Transverse colon (tissue), 4 donors: ENCODE results near the gene IL9R. TPM values are rescaled to one million over a fixed set of nuclear protein-coding genes. Genes with fewer than 3 reads are reported as not detected.

ENCODE experiments used
- DNase-seq: peaks from one replicate; pipeline ENCODE4 v3.0.0-alpha.2; 2019
- H3K27ac ChIP-seq, 4 donors: fragments of 200-600 bp; sonication (generic); 2 replicates each; pipeline ENCODE4 v1.5.1; 2016 to 2018; ENCODE audit warnings: inconsistent platforms in 4 of 4
- H3K27me3 ChIP-seq: fragments of 200-600 bp; sonication (generic); 2 replicates; pipeline ENCODE4 v1.5.1; 2017; ENCODE audit warnings: inconsistent platforms
- H3K36me3 ChIP-seq, 4 donors: fragments of 200-600 bp; sonication (generic); 2 replicates each; pipeline ENCODE4 v1.5.1; 2017 to 2019; ENCODE audit warnings: inconsistent platforms in 4 of 4
- H3K4me1 ChIP-seq, 4 donors: fragments of 200-600 bp; sonication (generic); 2 replicates each; pipeline ENCODE4 v1.5.1; 2017 to 2020; ENCODE audit warnings: inconsistent platforms in 4 of 4
- H3K4me3 ChIP-seq, 4 donors: fragments of 200-600 bp; sonication (generic); 1 replicate in 1 of 4; 2 replicates in 3 of 4; pipeline versions ENCODE4 v1.5.1 to v1.6.1; 2017 to 2019; ENCODE audit warnings: inconsistent platforms in 4 of 4
- H3K9me3 ChIP-seq, 2 donors: fragments of 200-600 bp; sonication (generic); 2 replicates each; pipeline ENCODE4 v1.5.1; 2017 to 2019; ENCODE audit warnings: inconsistent platforms in 2 of 2
- EP300 ChIP-seq: sonication (generic); formaldehyde crosslinking; IDR thresholded peaks from one replicate; pipeline ENCODE4 v1.6.1; 2017; ENCODE audit warnings: antibody characterized with exemption, low read depth
- POLR2A ChIP-seq: fragments of 450-650 bp; IDR thresholded peaks from one replicate; pipeline ENCODE4 v1.6.1; 2016; ENCODE audit warnings: antibody characterized with exemption, mild to moderate bottlenecking, moderate library complexity
- POLR2AphosphoS5 ChIP-seq, 3 donors: sonication (generic); formaldehyde crosslinking; IDR thresholded peaks; one replicate each; pipeline ENCODE4 v1.6.1; 2016; ENCODE audit warnings: antibody characterized with exemption in 3 of 3
- WGBS, 2 donors: methylation state at CpG; one replicate each; pipeline ENCODE4 v1.1.5; 2018; ENCODE audit warnings: low coverage in 1 of 2; 5-methylcytosine and 5-hydroxymethylcytosine counted together
- in situ Hi-C, 4 donors: fragments of 200-750 bp; cut with MboI; loops; one replicate each; pipeline versions ENCODE4 v1.15.0 to v1.15.1; 2017; ENCODE audit warnings: low sequenced_read_pairs in 3 of 4, low pct_ligation_motif_present in 1 of 4, low pct_unique_long_range_greater_than_20kb in 1 of 4
- intact Hi-C: fragments of 100-400 bp; cut with DNase I; formaldehyde crosslinking; loops from one replicate; pipeline ENCODE4 v1.15.1; 2023; ENCODE audit warnings: low total_unique reads
- total RNA-seq, 4 donors: library from RNA; depleted of rRNA; stranded (reverse); fragments of >200 nt; gene quantifications; one replicate each; pipeline ENCODE4 v1.1.0, GENCODE V29; 2016
- TF ChIP-seq, protein P1 (sequence below), 5 experiments: fragments of 200-600 bp in 3 of 5; fragments of 450-650 bp in 2 of 5; sonication (generic) in 3 of 5; IDR thresholded peaks; 1 replicate in 2 of 5; 2 replicates in 3 of 5; pipeline ENCODE4 v1.5.1; 2016 to 2017; ENCODE audit warnings: antibody characterized with exemption in 5 of 5, inconsistent platforms in 3 of 5, mild to moderate bottlenecking in 2 of 5, moderate library complexity in 1 of 5

IL9R gene
- total RNA-seq, 4 donors from 2014 or later: 0.41 to 0.79 TPM; not detected in 2

DNA sequence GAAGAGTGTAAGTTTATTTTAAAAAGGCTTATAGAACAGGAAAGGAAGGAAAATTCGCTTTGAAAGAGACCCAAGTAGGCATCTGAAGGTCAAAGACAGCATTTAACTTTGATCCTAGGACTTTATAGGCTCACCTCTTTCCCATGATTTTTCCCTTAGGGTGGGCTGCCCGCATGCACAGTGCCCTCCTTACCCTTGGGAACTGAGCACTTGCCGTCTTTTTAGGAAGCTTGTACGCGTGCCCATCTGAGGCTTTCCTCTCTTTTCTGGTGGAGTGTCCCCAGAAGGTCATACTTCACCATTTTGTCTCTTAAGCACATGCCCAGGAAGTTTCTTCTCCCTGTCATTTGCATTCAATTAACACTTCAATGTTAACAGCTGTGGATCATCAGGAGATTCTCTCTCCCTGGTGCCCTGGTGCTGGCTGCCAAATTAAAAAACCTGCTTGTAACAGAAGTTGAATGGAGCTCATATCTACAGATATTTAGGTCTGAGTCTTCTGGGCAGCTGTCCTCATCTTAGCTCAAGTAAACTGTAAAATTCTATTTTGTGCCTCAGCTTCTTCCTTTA is 38.4 kb upstream of the IL9R start:
- in situ Hi-C loops (no loop called here), intact Hi-C loops (no loop called here)
- WGBS, 2 donors: 72 to 73% methylated on average over 5 of the region's 5 CpGs
- H3K9me3 ChIP-seq: no peaks in the 10 kb centered on the region
- no peak overlapping the region for H3K27ac ChIP-seq
- no peak for DNase-seq
- no peak overlapping the region for H3K4me3 ChIP-seq
- H3K36me3 ChIP-seq: no peaks in the 10 kb centered on the region
- no peaks in the 10 kb centered on the region for H3K4me1 ChIP-seq
- H3K27me3 ChIP-seq: no peaks in the 10 kb centered on the region
- no peak for TF ChIP-seq POLR2A
- TF ChIP-seq POLR2AphosphoS5 (IDR thresholded peaks at IDR 0.05): no peak
- TF ChIP-seq, protein P1, sequence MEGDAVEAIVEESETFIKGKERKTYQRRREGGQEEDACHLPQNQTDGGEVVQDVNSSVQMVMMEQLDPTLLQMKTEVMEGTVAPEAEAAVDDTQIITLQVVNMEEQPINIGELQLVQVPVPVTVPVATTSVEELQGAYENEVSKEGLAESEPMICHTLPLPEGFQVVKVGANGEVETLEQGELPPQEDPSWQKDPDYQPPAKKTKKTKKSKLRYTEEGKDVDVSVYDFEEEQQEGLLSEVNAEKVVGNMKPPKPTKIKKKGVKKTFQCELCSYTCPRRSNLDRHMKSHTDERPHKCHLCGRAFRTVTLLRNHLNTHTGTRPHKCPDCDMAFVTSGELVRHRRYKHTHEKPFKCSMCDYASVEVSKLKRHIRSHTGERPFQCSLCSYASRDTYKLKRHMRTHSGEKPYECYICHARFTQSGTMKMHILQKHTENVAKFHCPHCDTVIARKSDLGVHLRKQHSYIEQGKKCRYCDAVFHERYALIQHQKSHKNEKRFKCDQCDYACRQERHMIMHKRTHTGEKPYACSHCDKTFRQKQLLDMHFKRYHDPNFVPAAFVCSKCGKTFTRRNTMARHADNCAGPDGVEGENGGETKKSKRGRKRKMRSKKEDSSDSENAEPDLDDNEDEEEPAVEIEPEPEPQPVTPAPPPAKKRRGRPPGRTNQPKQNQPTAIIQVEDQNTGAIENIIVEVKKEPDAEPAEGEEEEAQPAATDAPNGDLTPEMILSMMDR (IDR thresholded peaks at IDR 0.05): no peak
- no peak for TF ChIP-seq EP300

DNA sequence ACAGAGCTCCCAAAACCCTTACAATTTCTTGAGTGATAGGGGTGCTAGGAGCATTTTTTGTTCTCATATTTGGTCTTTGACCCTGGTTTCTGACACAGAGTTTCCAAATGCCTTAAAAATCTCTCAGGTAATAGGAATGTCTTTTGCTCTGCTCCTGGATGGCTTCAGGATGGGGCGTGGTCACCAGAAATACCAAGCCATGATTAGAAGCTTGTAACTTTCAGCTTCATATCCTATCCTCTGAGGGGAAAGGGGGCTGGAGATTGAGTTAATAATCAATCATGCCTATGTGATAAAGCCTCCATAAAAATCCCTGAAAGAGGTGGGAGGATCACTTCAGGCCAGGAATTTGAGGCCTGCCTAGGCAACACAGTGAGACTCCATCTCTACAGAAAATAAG is 34.6 kb upstream of the IL9R start:
- H3K36me3 ChIP-seq: no peaks in the 10 kb centered on the region
- H3K9me3 ChIP-seq: no peaks in the 10 kb centered on the region
- DNase-seq: no peak
- H3K4me1 ChIP-seq: no peaks in the 10 kb centered on the region
- H3K27me3 ChIP-seq: no peaks in the 10 kb centered on the region
- intact Hi-C loops: no loop called here
- TF ChIP-seq POLR2AphosphoS5 (IDR thresholded peaks at IDR 0.05) (no peak), EP300 (no peak), POLR2A (no peak)
- TF ChIP-seq, protein P1 (IDR thresholded peaks at IDR 0.05): no peak
- H3K27ac ChIP-seq: no peak overlapping the region
- in situ Hi-C loops: no loop called here
- WGBS, 2 donors: 39 to 67% methylated on average over 1 of the region's 1 CpG
- no peak overlapping the region for H3K4me3 ChIP-seq

DNA sequence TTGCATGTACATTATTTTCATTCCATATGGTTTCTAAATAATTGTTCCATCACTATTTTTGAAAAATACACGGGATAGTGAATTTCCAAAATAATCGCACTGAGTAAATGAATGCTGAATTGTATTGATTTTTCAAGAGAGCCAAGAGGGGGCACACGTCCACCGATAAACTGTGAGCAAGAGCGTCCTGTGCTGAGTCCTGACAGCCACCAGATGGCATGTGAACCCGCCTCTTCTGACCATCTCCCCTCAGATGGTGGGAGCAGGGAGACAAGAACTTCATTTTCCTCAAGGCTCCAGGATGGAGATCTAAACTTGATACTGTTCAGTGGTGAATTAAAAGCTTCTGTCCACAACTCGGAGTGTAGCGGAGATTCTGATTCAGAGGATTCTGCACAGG is 30.6 kb upstream of the IL9R start:
- Histone ChIP-seq H3K27ac (no peak overlapping the region), H3K36me3 (no peaks in the 10 kb centered on the region), H3K4me3 (no peak overlapping the region), H3K27me3 (no peaks in the 10 kb centered on the region), H3K9me3 (no peaks in the 10 kb centered on the region), H3K4me1 (no peaks in the 10 kb centered on the region)
- DNase-seq: peak; percentile 9
- intact Hi-C loops (no loop called here), in situ Hi-C loops (no loop called here)
- 53 to 57% methylated on average over 8 of the region's 8 CpGs for whole genome bisulfite sequencing, 2 donors
- no peak for TF ChIP-seq POLR2AphosphoS5 (IDR thresholded peaks at IDR 0.05)
- TF ChIP-seq, protein P1 (IDR thresholded peaks at IDR 0.05): peak in 2 of 5 experiments; percentile 24 to 36

DNA sequence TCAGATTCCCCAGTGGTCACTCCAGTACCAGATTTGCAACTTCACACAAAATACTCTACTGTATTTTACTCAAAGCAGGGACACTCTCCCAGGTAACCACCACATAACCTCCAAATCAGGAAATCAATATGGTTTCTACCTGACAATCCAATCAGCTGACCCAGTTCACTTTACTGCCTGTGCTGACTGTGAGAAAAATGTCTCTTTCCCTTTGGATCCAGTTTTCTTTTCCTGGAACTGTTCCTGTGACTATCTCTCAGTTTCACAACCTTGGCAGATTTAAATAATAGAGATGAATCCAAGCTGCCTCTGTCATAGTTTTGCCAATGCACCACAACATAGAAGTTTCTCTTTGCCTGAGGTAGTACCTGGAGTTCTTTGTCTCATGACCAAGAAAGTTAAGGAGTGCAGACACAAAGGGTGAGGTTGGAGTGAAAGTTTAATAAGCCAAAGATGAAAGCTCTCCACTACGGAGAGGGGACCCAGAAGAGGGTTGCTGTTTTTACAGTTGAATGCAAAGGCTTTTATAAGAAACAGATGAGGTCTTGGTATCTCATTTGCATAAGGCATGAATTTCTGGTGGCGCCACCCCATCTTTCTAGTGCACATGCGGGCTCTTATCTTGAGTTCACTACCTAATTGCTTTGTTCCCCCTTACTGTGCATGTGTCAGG is 29.7 kb upstream of the IL9R start:
- intact Hi-C loops: no loop called here
- Histone ChIP-seq H3K27ac (no peak overlapping the region), H3K4me3 (no peak overlapping the region), H3K4me1 (no peaks in the 10 kb centered on the region), H3K27me3 (no peaks in the 10 kb centered on the region), H3K36me3 (no peaks in the 10 kb centered on the region), H3K9me3 (no peaks in the 10 kb centered on the region)
- in situ Hi-C loops: no loop called here
- no peak for DNase-seq
- 78 to 86% methylated on average over 3 of the region's 3 CpGs for WGBS, 2 donors
- TF ChIP-seq, protein P1 (IDR thresholded peaks at IDR 0.05): no peak
- TF ChIP-seq EP300 (no peak), POLR2AphosphoS5 (IDR thresholded peaks at IDR 0.05) (no peak), POLR2A (no peak)
